ENCODE results near the gene RAMAC. TPM values are rescaled to one million over a fixed set of nuclear protein-coding genes. Genes with fewer than 3 reads are reported as not detected.

RAMAC gene
- total and polyA plus RNA-seq, 2 of the 4 experiments (the other 2 are of a cell fraction) = 23.6 to 29.6 TPM

- in situ Hi-C loops (cut with MboI; ENCODE audit: low sequenced_read_pairs) (no loop called here), dilution Hi-C loops (cut with HindIII; ENCODE audit: low sequenced_read_pairs, unreplicated experiment) (no loop called here), intact Hi-C loops (cut with micrococcal nuclease) (no loop called here)
- Histone ChIP-seq H3K56ac (ENCODE audit: extremely low read depth, insufficient read depth, low read length) (no peak overlapping the region), H3K4me1 (ENCODE audit: control insufficient read depth, insufficient read depth, low read length) (no peaks in the 10 kb centered on the region), H3K79me1 (ENCODE audit: low read depth in 1 of 2, low read length in 2 of 2) (no peaks in the 10 kb centered on the region), H3K27me3 (ENCODE audit: control insufficient read depth, insufficient read depth, low read length) (no peaks in the 10 kb centered on the region; the same call in 1 of the 2 replicates), H2BK5ac (ENCODE audit: low read depth, low read length, poor library complexity, severe bottlenecking) (no peak overlapping the region), H3K23ac (ENCODE audit: low read depth, low read length) (no peak overlapping the region), H2AK5ac (ENCODE audit: low read depth, low read length) (no peak overlapping the region), H3K4ac (ENCODE audit: low read depth, low read length) (no peak overlapping the region), H2BK15ac (ENCODE audit: low read depth, low read length) (no peak overlapping the region), H4K91ac (ENCODE audit: insufficient read depth, low read depth, low read length) (no peak overlapping the region), H2BK20ac (ENCODE audit: low read depth, low read length) (no peak overlapping the region), H2BK120ac (ENCODE audit: low read depth, low read length) (no peak overlapping the region), H3K9ac (ENCODE audit: low read depth, low read length) (no peak overlapping the region), H3K9me3 (ENCODE audit: control insufficient read depth, insufficient read depth, low read length) (no peaks in the 10 kb centered on the region), H3K18ac (ENCODE audit: low read depth, low read length) (no peak overlapping the region), H4K5ac (ENCODE audit: low read depth, low read length) (no peak overlapping the region), H3K27ac (ENCODE audit: insufficient read depth, low read length) (no peak overlapping the region), H2AFZ (replicated peaks; ENCODE audit: low read length, poor library complexity) (no peak overlapping the region), H2AK9ac (replicated peaks; ENCODE audit: low read depth, low read length, poor library complexity) (no peak overlapping the region), H3K4me3 (ENCODE audit: insufficient read depth, low read depth, low read length) (no peak overlapping the region), H4K20me1 (ENCODE audit: insufficient read depth, low read length) (no peaks in the 10 kb centered on the region), H3K14ac (replicated peaks; ENCODE audit: low read depth, low read length) (no peak overlapping the region), H3K36me3 (ENCODE audit: control insufficient read depth, insufficient read depth, low read length) (no peaks in the 10 kb centered on the region), H3K4me2 (ENCODE audit: low read depth, low read length) (no peak overlapping the region), H3K9me1 (ENCODE audit: insufficient read depth, low read length) (no peaks in the 10 kb centered on the region), H4K8ac (ENCODE audit: low read depth in 2 of 2, low read length in 2 of 2) (no peak overlapping the region)
- CTCF ChIA-PET = no interaction called here
- TF ChIP-seq CEBPB (IDR thresholded peaks at IDR 0.05; ENCODE audit: low read depth, low read length) (no peak), CHD1 (IDR thresholded peaks at IDR 0.05; ENCODE audit: low read depth, low read length) (no peak), RFX5 (IDR thresholded peaks at IDR 0.05; ENCODE audit: low read depth, low read length) (no peak), BHLHE40 (IDR thresholded peaks at IDR 0.05; ENCODE audit: low read depth, low read length) (no peak), MAFK (IDR thresholded peaks at IDR 0.05; ENCODE audit: low read depth, low read length) (no peak), ELK1 (IDR thresholded peaks at IDR 0.05; ENCODE audit: borderline replicate concordance, low read depth, low read length) (no peak), FOS (IDR thresholded peaks at IDR 0.05; ENCODE audit: low read depth, low read length) (no peak), CTCF (conservative IDR thresholded peaks at IDR 0.05; ENCODE audit: low read depth, low read length) (no peak), SMC3 (IDR thresholded peaks at IDR 0.05; ENCODE audit: low read depth, low read length) (no peak), NFE2L2 (IDR thresholded peaks at IDR 0.05; ENCODE audit: low read depth, low read length) (no peak)
- no peak for ATAC-seq (ENCODE audit: low read depth)
- no TSS peak for BruUV-seq (replicated peaks)
- POLR2A ChIA-PET (ENCODE audit: unreplicated experiment) = no interaction called here
- WGBS, 2 experiments (ENCODE audit: extremely low coverage in 2 of 2, insufficient read length in 1 of 2) = no CpG with 5 or more reads among the region's 2 CpGs
- no peak for DNase-seq
Measured at GRCh38 chr15:82971218-82971984, 14.6 kb upstream of the RAMAC start.
